ENCODE data around the gene IGFALS.

IGFALS gene

DNA sequence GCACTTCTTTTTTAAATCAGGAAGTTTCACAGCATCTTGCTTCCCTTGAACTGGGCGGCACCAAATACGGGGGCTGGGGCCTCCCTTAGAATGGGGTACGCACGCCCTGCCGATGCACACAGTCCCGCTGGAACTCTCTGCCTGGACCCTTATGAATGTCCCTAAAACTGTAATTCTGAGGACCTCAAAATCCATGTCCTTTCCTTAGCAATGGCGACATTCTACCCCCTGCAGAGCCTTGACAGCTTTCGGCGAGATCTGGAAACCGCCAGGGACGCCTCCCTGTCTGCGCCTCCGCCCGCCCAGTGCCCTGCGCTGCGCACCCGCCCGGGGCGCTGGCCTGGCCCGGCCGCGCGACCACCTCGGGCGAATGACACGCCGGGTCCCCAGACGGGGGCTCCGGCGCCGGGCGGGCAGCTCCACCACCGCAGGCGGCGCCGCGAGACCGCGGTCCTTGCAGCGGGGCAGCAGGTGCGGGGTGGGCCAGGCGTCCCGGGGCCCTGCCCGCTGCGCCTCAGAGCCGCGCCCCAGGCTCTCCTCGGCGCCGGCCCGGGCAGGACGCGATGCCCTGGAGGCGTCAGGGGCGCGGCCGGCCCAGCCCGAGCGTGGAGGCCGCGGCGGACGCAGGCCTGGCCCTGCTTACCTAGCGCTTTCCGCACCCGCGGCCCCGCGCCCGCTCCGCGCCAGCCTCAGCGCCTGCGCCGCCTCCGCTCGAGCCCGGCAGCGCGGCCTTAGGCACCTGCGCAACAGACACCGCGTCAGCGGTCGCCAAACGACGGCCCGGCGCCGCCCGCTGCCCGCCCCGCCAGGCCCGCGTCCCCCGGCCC is 32.6 kb upstream of the IGFALS start:
- Histone ChIP-seq H3K27me3 (ENCODE audit: control insufficient read depth, insufficient read depth, low read length, poor library complexity, severe bottlenecking) (peaks cover 6% of the 10 kb centered on the region), H3K27ac (ENCODE audit: insufficient read depth, low read depth, low read length, poor library complexity, severe bottlenecking) (no peak overlapping the region), H3K4me3 (ENCODE audit: insufficient read depth, low read depth, low read length) (peak overlapping the region; percentile 91), H3K36me3 (ENCODE audit: control insufficient read depth, insufficient read depth, low read length) (no peaks in the 10 kb centered on the region), H3K9me3 (ENCODE audit: control insufficient read depth, low read length) (no peaks in the 10 kb centered on the region), H3K4me1 (ENCODE audit: control insufficient read depth, insufficient read depth, low read length) (peaks cover 13% of the 10 kb centered on the region)
- 4 to 5% methylated on average over 96 of the region's 96 CpGs for WGBS, 2 experiments

DNA sequence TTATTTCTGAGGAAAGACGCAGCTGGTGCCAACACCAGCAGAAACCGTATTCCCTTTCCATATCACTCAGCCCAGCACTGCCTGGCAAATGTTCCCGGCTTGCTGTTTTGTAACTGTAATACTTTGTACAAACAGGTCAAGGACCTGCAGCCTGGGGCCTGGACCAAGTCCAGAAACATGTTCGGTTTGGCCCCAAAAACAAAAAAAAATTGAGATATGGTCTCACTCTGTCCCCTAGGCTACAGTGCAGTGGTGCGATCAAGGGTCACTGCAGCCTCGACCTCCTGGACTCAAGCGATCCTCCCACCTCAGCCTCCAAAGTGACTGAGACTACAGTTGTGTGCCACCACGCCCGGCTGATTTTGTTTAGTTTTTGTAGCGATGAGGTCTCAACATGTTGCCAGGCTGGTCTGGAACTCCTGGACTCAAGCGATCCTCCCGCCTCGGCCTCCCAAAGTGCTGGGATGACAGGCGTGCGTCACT is 31.9 kb upstream of the IGFALS start:
- peaks cover 6% of the 10 kb centered on the region for H3K27me3 ChIP-seq (ENCODE audit: control insufficient read depth, insufficient read depth, low read length, poor library complexity, severe bottlenecking)
- no peaks in the 10 kb centered on the region for H3K9me3 ChIP-seq (ENCODE audit: control insufficient read depth, low read length)
- no peaks in the 10 kb centered on the region for H3K36me3 ChIP-seq (ENCODE audit: control insufficient read depth, insufficient read depth, low read length)
- H3K27ac ChIP-seq (ENCODE audit: insufficient read depth, low read depth, low read length, poor library complexity, severe bottlenecking) = no peak overlapping the region
- H3K4me1 ChIP-seq (ENCODE audit: control insufficient read depth, insufficient read depth, low read length) = peaks cover 13% of the 10 kb centered on the region
- 91 to 92% methylated on average over 15 of the region's 15 CpGs for WGBS, 2 experiments
- peak overlapping the region; percentile 91 for H3K4me3 ChIP-seq (ENCODE audit: insufficient read depth, low read depth, low read length)

GRCh38 chr16:1823821-1824220 is 30.3 kb upstream of the IGFALS start:
- Histone ChIP-seq H3K27ac (ENCODE audit: insufficient read depth, low read depth, low read length, poor library complexity, severe bottlenecking) (no peak overlapping the region), H3K27me3 (ENCODE audit: control insufficient read depth, insufficient read depth, low read length, poor library complexity, severe bottlenecking) (peaks cover 6% of the 10 kb centered on the region), H3K4me1 (ENCODE audit: control insufficient read depth, insufficient read depth, low read length) (peaks cover 13% of the 10 kb centered on the region), H3K36me3 (ENCODE audit: control insufficient read depth, insufficient read depth, low read length) (no peaks in the 10 kb centered on the region), H3K9me3 (ENCODE audit: control insufficient read depth, low read length) (no peaks in the 10 kb centered on the region), H3K4me3 (ENCODE audit: insufficient read depth, low read depth, low read length) (no peak overlapping the region)
- 53 to 54% methylated on average over 9 of the region's 9 CpGs for WGBS, 2 experiments

DNA sequence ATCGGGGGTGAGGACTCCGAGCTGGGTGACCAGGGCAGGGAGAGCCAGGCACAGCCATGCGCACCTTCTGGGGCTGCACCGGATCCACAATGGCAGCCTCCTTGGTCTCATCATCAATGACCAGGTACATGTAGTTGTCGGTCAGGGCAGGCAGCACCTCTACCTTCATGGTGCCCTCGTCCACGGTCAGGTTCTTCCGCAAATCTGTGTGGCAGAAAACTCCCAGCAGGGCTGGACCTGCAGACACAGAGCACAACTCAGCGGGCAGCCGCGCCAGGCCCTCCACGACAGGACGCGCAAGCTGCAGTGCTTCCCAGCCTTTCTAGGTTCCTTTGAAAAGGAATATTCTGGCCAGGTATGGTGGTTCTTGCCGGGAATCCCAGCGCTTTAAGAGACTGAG is 29.3 kb upstream of the IGFALS start:
- H3K36me3 ChIP-seq (ENCODE audit: control insufficient read depth, insufficient read depth, low read length) = no peaks in the 10 kb centered on the region
- WGBS, 2 experiments = 91% methylated on average over 16 of the region's 16 CpGs

DNA sequence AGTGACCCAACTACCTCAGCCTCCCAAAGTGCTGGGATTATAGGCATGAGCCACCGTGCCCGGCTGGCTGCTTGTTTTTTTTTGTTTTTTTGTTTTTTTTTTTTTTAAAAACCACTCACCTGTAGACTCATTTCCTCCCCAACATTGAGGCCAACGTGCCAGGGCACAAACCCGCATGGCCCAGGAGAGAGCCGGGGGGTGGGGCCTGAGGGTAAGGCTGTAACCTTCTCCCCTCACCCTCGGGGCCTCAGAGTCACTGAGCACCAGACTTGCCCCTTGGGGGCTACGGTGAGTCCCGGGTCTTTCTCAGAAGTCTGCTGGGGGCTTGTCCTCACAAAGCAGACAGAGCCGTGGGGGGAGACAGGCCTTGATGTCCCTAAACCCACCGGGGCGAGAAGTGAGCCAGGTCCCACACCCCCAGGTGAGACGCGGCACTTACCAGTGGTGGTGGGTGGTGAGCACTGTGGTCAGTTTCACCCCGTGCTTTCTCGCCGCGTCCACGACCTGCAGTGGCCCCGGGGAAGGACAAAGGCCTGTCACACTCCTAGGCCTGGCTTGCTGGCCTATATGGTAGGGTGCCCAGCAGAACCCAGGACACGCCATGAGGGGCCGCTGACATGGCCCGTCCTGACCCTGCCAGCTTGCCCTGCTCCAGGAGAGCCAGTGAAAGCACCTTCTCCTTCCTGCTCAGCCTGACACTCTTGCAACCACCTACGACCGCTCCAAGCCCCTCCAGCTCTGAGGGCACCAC is 28.5 kb upstream of the IGFALS start:
- no peak overlapping the region for H3K4me3 ChIP-seq (ENCODE audit: insufficient read depth, low read depth, low read length)
- peaks cover 7% of the 10 kb centered on the region for H3K4me1 ChIP-seq (ENCODE audit: control insufficient read depth, insufficient read depth, low read length)
- H3K36me3 ChIP-seq (ENCODE audit: control insufficient read depth, insufficient read depth, low read length) = no peaks in the 10 kb centered on the region
- WGBS, 2 experiments = 95 to 96% methylated on average over 22 to 24 of the region's 24 CpGs
- H3K27ac ChIP-seq (ENCODE audit: insufficient read depth, low read depth, low read length, poor library complexity, severe bottlenecking) = no peak overlapping the region
- H3K27me3 ChIP-seq (ENCODE audit: control insufficient read depth, insufficient read depth, low read length, poor library complexity, severe bottlenecking) = peaks cover 6% of the 10 kb centered on the region
- H3K9me3 ChIP-seq (ENCODE audit: control insufficient read depth, low read length) = no peaks in the 10 kb centered on the region

More for the DNA sequence above, 29.3 kb upstream of the IGFALS start:
- Histone ChIP-seq H3K4me1 (ENCODE audit: control insufficient read depth, insufficient read depth, low read length) (peaks cover 7% of the 10 kb centered on the region), H3K9me3 (ENCODE audit: control insufficient read depth, low read length) (no peaks in the 10 kb centered on the region), H3K27me3 (ENCODE audit: control insufficient read depth, insufficient read depth, low read length, poor library complexity, severe bottlenecking) (peaks cover 6% of the 10 kb centered on the region), H3K4me3 (ENCODE audit: insufficient read depth, low read depth, low read length) (no peak overlapping the region), H3K27ac (ENCODE audit: insufficient read depth, low read depth, low read length, poor library complexity, severe bottlenecking) (no peak overlapping the region)

- H3K4me3 ChIP-seq (ENCODE audit: insufficient read depth, low read depth, low read length) = no peak overlapping the region
- no peaks in the 10 kb centered on the region for H3K36me3 ChIP-seq (ENCODE audit: control insufficient read depth, insufficient read depth, low read length)
- no peaks in the 10 kb centered on the region for H3K9me3 ChIP-seq (ENCODE audit: control insufficient read depth, low read length)
- 93 to 96% methylated on average over 12 of the region's 12 CpGs for whole genome bisulfite sequencing, 2 experiments
- H3K27ac ChIP-seq (ENCODE audit: insufficient read depth, low read depth, low read length, poor library complexity, severe bottlenecking) = no peak overlapping the region
- peaks cover 6% of the 10 kb centered on the region for H3K27me3 ChIP-seq (ENCODE audit: control insufficient read depth, insufficient read depth, low read length, poor library complexity, severe bottlenecking)
- peaks cover 7% of the 10 kb centered on the region for H3K4me1 ChIP-seq (ENCODE audit: control insufficient read depth, insufficient read depth, low read length)
These were observed 27.4 kb upstream of the IGFALS start for GRCh38 chr16:1820946-1821290.

DNA sequence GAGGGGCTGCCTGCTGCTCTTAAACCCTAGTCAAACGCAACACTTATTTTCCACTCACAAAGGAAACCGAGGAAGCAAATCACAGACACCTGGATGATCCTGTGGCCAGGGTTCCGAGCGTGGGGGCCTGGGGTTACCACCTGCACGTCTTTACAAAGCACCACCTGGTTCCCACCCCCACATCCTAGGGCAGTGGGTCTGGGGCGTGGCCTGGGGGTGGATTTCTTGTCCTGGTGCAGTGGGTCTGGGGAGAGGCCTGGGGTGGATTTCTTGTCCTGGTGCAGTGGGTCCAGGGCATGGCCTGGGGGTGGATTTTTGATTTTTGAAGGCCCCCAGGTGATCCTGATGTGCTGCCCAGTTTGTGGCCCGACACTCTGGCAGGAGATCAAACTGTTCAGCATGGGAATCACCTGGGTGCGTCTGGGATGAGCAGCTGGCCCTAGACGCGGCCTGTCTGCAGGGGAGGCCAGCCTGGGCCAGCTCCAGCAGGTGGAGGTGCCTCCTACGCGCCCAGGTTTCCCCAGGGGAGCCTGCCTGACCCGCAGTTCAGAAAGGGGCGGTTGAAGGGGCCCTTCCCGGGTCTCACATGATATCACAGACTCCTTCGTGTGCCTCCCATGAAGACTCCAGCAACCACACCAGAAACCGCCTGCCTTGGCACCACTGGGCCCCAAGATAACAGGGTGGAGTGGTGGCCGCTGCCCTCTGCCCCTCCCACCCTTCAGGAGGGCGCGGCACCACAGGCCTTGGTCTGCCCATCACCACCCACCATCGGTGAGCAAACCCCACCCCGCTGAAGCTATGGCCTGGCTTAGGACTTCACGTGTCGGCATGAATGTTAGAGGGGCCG is 26.8 kb upstream of the IGFALS start:
- H3K36me3 ChIP-seq (ENCODE audit: control insufficient read depth, insufficient read depth, low read length) = no peaks in the 10 kb centered on the region

GRCh38 chr16:1819611-1820010 is 26.1 kb upstream of the IGFALS start:
- H3K4me3 ChIP-seq (ENCODE audit: insufficient read depth, low read depth, low read length) = no peak overlapping the region
- 95% methylated on average over 15 of the region's 15 CpGs for WGBS, 2 experiments
- no peaks in the 10 kb centered on the region for H3K9me3 ChIP-seq (ENCODE audit: control insufficient read depth, low read length)
- no peaks in the 10 kb centered on the region for H3K27me3 ChIP-seq (ENCODE audit: control insufficient read depth, insufficient read depth, low read length, poor library complexity, severe bottlenecking)
- no peaks in the 10 kb centered on the region for H3K4me1 ChIP-seq (ENCODE audit: control insufficient read depth, insufficient read depth, low read length)
- no peak overlapping the region for H3K27ac ChIP-seq (ENCODE audit: insufficient read depth, low read depth, low read length, poor library complexity, severe bottlenecking)
- H3K36me3 ChIP-seq (ENCODE audit: control insufficient read depth, insufficient read depth, low read length) = no peaks in the 10 kb centered on the region

More for the DNA sequence above, 26.8 kb upstream of the IGFALS start:
- no peaks in the 10 kb centered on the region for H3K9me3 ChIP-seq (ENCODE audit: control insufficient read depth, low read length)
- no peak overlapping the region for H3K4me3 ChIP-seq (ENCODE audit: insufficient read depth, low read depth, low read length)
- H3K27ac ChIP-seq (ENCODE audit: insufficient read depth, low read depth, low read length, poor library complexity, severe bottlenecking) = no peak overlapping the region
- no peaks in the 10 kb centered on the region for H3K27me3 ChIP-seq (ENCODE audit: control insufficient read depth, insufficient read depth, low read length, poor library complexity, severe bottlenecking)
- peaks cover 1% of the 10 kb centered on the region for H3K4me1 ChIP-seq (ENCODE audit: control insufficient read depth, insufficient read depth, low read length)
- WGBS, 2 experiments = 93 to 95% methylated on average over 25 of the region's 25 CpGs

GRCh38 chr16:1818873-1819525 is 25.5 kb upstream of the IGFALS start:
- Histone ChIP-seq H3K9me3 (ENCODE audit: control insufficient read depth, low read length) (no peaks in the 10 kb centered on the region), H3K4me1 (ENCODE audit: control insufficient read depth, insufficient read depth, low read length) (no peaks in the 10 kb centered on the region), H3K4me3 (ENCODE audit: insufficient read depth, low read depth, low read length) (no peak overlapping the region), H3K27ac (ENCODE audit: insufficient read depth, low read depth, low read length, poor library complexity, severe bottlenecking) (no peak overlapping the region), H3K36me3 (ENCODE audit: control insufficient read depth, insufficient read depth, low read length) (no peaks in the 10 kb centered on the region), H3K27me3 (ENCODE audit: control insufficient read depth, insufficient read depth, low read length, poor library complexity, severe bottlenecking) (no peaks in the 10 kb centered on the region)
- 95% methylated on average over 35 of the region's 35 CpGs for WGBS, 2 experiments

Measured in ectodermal cell (in vitro differentiated cells).